ENCODE measurements around the gene SMPD4. TPM values are rescaled to one million over a fixed set of nuclear protein-coding genes. Genes with fewer than 3 reads are reported as not detected.
"Not testable (repeated sequence)": the region's sequence is repeated elsewhere in the genome, so short reads cannot be mapped to it uniquely, and the experiment has no call there.

The SMPD4 gene
- polyA plus RNA-seq, 12 donors, result 34.4 to 63.5 (median 36.8) TPM; not detected in 1

- not testable (repeated sequence) for DNase-seq
Measured at GRCh38 chr2:130160838-130161705, 20.3 kb downstream of the SMPD4 start.

- no peak for DNase-seq
Measured at GRCh38 chr2:130160131-130160530, 21.3 kb downstream of the SMPD4 start.

GRCh38 chr2:130159376-130159775 lies 22.0 kb downstream of the SMPD4 start:
- DNase-seq, result not testable (repeated sequence)

- DNase-seq, result no peak
Measured at GRCh38 chr2:130158631-130159030, 22.8 kb downstream of the SMPD4 start.

- DNase-seq, result not testable (repeated sequence)
Measured at GRCh38 chr2:130157825-130158514, 23.4 kb downstream of the SMPD4 start.

- DNase-seq, result not testable (repeated sequence)
Measured at GRCh38 chr2:130157354-130157753, 24.0 kb downstream of the SMPD4 start.

- DNase-seq, result no peak
Measured at GRCh38 chr2:130156624-130157004, 24.8 kb downstream of the SMPD4 start.

GRCh38 chr2:130155956-130156623 lies 25.3 kb downstream of the SMPD4 start:
- not testable (repeated sequence) for DNase-seq

- no peak for DNase-seq
Measured at GRCh38 chr2:130154773-130155765, 26.3 kb downstream of the SMPD4 start.

- DNase-seq, result not testable (repeated sequence)
Measured at GRCh38 chr2:130154423-130154770, 27.0 kb downstream of the SMPD4 start.

GRCh38 chr2:130153721-130154422 lies 27.5 kb downstream of the SMPD4 start:
- not testable (repeated sequence) for DNase-seq

GRCh38 chr2:130152816-130153595 lies 28.4 kb downstream of the SMPD4 start:
- no peak for DNase-seq

- not testable (repeated sequence) for DNase-seq
Measured at GRCh38 chr2:130152136-130152815, 29.1 kb downstream of the SMPD4 start.

GRCh38 chr2:130151145-130151512 lies 30.3 kb downstream of the SMPD4 start:
- DNase-seq, result not testable (repeated sequence)

GRCh38 chr2:130150181-130151144 lies 30.9 kb downstream of the SMPD4 start:
- no peak for DNase-seq

GRCh38 chr2:130148515-130148914 lies 32.9 kb downstream of the SMPD4 start:
- DNase-seq, result not testable (repeated sequence)

- peak; percentile 7 for DNase-seq
Measured at GRCh38 chr2:130145006-130145414, 36.4 kb downstream of the SMPD4 start, which contains the start of gene CCDC74B. Gene CCDC74B, minus strand, starts transcription at chr2:130145112. Its CDS starts 116 bp downstream, at chr2:130144996.
